ENCODE results near the gene FHIT.
"Not testable (repeated sequence)": the region's sequence is repeated elsewhere in the genome, so short reads cannot be mapped to it uniquely, and the experiment has no call there.

The FHIT gene

DNA sequence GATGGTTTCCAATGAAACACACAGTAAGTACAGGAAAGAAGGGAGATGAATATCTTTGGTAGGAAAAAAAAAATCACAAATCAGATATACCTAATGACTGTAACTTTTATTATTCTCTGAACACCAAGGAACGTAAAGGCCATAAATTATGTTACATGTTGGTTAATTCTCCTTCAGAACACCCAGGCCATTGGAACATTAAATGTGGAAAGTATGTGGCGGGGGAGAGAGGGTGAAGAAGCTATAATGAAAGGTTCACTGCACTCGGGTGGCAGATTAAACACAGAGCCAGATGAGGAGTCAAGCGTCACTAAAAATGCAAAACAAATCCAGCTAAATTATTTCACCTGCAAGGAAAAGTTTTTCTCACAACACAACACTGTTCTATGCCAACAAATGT, 193.8 kb downstream of the FHIT start:
- TF ChIP-seq, protein P1, sequence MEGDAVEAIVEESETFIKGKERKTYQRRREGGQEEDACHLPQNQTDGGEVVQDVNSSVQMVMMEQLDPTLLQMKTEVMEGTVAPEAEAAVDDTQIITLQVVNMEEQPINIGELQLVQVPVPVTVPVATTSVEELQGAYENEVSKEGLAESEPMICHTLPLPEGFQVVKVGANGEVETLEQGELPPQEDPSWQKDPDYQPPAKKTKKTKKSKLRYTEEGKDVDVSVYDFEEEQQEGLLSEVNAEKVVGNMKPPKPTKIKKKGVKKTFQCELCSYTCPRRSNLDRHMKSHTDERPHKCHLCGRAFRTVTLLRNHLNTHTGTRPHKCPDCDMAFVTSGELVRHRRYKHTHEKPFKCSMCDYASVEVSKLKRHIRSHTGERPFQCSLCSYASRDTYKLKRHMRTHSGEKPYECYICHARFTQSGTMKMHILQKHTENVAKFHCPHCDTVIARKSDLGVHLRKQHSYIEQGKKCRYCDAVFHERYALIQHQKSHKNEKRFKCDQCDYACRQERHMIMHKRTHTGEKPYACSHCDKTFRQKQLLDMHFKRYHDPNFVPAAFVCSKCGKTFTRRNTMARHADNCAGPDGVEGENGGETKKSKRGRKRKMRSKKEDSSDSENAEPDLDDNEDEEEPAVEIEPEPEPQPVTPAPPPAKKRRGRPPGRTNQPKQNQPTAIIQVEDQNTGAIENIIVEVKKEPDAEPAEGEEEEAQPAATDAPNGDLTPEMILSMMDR (IDR thresholded peaks at IDR 0.05; ENCODE audit: borderline replicate concordance, insufficient read depth, low read depth, low read length): no peak
- H3K4me3 ChIP-seq (ENCODE audit: low read depth, low read length): no peak overlapping the region

DNA sequence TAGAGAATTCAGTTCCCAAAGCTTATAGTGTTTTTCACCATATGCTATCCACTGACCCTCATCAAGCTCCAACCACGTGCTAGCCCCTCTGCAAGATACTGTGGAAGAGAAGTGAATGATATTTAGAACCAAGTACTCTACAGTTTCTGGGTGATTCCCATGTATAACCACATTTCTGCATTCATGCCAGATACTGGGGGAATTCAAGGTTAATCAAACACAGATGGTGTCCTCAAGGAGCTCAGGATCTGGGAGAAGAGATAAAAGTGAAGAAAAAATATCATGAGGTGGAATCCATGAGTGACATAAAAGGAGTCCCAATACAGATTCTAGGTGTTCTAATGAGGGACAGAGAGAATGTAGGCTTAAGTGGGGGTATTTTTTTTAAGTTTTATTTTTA, 195.8 kb downstream of the FHIT start:
- TF ChIP-seq, protein P1 (IDR thresholded peaks at IDR 0.05; ENCODE audit: borderline replicate concordance, insufficient read depth, low read depth, low read length): no peak
- no peak overlapping the region for H3K4me3 ChIP-seq (ENCODE audit: low read depth, low read length)

DNA sequence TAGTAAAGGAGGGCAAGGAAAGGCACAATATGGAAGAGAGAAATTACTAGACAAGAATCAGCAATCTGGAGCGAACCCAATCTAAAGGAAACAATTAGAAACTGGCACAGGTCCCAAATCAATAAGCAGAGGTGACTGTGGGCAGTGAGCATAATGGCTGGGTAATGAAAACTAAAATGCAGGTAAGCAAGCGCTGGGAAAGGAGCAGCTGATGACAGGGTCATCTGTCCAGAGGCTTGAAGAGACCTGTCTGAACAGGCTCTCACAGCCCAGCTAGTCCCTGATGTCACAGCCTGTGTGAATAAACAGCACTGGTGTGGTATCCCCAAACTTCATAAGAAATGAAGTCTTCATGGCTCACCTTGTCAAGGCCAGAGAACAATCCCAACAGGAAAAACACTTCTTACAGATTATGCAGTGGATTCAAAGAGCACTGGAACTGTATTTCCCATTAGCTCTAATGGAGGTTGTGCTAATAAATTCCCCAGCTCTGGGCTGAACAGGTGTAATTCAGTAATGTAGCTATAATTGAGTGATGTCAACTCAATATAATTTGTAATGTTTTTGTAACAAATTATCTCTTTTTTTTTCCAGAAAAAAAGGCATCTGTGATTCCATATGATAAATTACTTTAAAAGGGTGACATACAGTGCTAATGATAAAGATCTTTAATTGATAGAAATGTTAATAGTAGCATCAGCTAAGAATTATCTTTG, 197.3 kb downstream of the FHIT start:
- H3K4me3 ChIP-seq (ENCODE audit: low read depth, low read length): no peak overlapping the region
- TF ChIP-seq, protein P1 (IDR thresholded peaks at IDR 0.05; ENCODE audit: borderline replicate concordance, insufficient read depth, low read depth, low read length): no peak

DNA sequence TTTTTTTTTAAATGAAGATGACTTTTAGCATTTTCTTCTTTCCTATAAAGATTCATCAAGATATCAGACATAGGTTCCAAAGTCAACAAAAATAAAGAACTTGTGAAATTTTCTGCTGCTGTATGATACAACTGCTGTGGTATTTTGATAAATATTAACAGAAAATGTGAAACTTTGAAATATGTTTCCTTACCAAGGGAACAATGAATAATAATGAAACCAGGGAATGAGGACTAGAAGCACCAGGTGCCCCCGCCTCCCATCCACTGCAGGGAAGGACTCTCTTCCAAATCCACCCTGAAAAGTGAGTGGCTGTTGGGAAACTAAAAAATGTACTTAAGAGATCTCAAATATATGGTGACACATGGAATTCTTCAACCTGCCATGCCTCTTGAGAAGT, 198.4 kb downstream of the FHIT start:
- TF ChIP-seq, protein P1 (IDR thresholded peaks at IDR 0.05; ENCODE audit: borderline replicate concordance, insufficient read depth, low read depth, low read length): no peak
- no peak overlapping the region for H3K4me3 ChIP-seq (ENCODE audit: low read depth, low read length)

DNA sequence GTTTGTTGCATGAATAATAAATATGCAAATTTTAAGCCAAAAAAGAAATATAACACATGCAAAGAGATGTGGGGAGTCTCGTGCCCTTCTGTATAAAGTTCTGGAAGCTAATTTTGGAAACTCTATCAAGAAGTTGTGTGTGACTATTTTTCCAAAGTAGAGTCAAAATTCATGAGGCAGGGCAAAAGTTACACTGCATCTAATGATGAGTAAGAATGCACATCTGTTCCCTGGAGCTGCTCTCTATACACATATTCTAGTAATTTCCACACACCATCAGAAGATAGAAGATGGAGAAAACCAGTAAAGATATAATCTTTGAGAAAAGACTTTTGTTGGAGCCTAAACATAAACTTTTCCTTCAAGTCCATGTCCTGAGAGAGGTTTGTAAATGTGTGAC, 199.6 kb downstream of the FHIT start:
- TF ChIP-seq, protein P1 (IDR thresholded peaks at IDR 0.05; ENCODE audit: borderline replicate concordance, insufficient read depth, low read depth, low read length): no peak
- H3K4me3 ChIP-seq (ENCODE audit: low read depth, low read length): no peak overlapping the region

DNA sequence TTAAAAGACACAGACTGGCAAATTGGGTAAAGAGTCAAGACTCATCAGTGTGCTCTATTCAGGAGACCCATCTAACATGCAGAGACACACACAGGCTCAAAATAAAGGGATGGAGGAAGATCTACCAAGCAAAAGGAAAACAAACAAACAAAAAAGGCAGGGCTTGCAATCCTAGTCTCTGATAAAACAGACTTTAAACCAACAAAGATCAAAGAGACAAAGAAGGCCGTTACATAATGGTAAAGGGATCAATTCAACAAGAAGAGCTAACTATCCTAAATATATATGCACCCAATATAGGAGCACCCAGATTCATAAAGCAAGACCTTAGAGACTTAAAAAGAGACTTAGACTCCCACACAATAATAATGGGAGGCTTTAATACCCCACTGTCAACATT, 206.1 kb downstream of the FHIT start:
- not testable (repeated sequence) for H3K4me3 ChIP-seq (ENCODE audit: low read depth, low read length)

DNA sequence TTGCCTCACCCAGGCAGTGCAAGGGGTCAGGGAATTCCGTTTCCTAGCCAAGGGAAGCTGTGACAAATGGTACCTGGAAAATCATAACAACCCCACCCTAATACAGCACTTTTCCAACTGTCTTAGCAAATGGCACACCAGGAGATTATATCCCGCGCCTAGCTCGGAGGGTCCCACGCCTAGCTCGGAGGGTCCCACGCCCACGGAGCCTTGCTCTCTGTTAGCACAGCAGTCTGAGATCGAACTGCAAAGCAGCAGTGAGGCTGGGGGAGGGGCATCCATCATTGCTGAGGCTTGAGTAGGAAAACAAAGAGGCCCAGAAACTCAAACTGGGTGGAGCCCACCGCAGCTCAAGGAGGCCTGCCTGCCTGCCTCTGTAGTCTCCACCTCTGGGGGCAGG, 208.1 kb downstream of the FHIT start:
- TF ChIP-seq, protein P1 (IDR thresholded peaks at IDR 0.05; ENCODE audit: borderline replicate concordance, insufficient read depth, low read depth, low read length): no peak
- no peak overlapping the region for H3K4me3 ChIP-seq (ENCODE audit: low read depth, low read length)
